HG02571 (cell line): Measurements from ENCODE around the gene RHBDF2.
"Not testable (repeated sequence)": the region's sequence is repeated elsewhere in the genome, so short reads cannot be mapped to it uniquely, and the experiment has no call there.

Experiments
- ATAC-seq: cut with Tn5 transposase; IDR thresholded peaks from one replicate; pipeline ENCODE4 v1.9.1; 2021; ENCODE audit warnings: mild to moderate bottlenecking, moderate library complexity; ENCODE audit not compliant: unreplicated experiment

RHBDF2 gene

DNA sequence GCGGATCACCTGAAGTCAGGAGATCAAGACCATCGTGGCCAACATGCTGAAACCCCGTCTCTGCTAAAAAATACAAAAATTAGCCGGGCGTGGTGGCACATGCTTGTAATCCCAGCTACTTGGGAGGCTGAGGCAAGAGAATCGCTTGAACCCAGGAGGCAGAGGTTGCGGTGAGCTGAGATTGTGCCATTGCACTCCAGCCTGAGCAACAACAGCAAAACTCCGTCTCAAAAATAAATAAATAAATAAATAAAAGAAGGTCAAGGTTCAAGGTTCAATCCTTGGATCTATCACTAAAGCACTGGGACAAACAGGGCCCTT is 24.2 kb upstream of the RHBDF2 start:
- ATAC-seq = not testable (repeated sequence)

DNA sequence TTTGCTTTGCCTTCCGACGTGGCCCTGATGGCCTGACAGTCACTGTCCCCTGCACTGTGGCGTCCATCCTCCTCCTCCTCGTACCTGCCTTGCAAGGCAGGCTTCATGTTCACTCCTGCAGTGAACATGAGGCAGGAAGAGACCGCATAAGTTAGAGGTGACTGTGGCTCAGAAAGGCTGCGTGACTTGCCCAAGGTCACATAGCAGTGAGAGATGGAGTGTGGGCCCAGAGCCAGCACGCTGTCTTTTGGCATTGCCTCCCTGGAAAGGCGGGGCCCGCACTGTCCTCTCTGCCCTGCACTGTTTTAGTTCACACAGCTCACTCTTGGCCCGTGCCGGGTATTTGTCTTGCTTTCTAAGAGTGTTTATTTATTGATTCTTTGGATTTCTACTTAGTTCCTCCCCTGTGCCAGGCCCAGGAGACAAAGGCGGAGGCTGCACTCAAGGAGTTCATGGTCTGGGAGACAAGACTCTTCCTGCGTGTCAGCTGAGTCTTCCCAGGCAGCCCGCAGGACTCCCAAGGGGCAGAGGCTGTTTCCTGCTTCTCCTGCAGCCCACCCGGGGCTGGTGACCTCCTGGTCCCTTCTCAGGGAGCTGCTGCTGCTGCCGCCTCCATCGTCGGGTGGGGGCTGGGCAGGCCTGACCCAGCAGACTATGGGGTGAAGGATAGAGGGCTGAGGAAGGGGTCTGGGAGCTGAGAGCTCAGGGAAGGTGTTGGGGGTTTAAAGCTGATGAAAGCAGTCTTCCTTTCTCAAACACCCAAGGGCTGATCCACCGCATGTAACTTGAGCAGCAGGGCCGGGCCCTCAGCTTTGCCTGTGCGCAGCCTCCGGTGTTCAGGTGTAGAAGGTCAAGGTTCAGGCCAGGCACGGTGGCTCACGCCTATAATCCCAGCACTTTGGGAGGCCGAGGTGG is 23.6 kb upstream of the RHBDF2 start:
- ATAC-seq = no peak

- ATAC-seq = no peak
These were observed 22.1 kb upstream of the RHBDF2 start for GRCh38 chr17:76523084-76524037.

GRCh38 chr17:76521683-76522082 is 20.5 kb upstream of the RHBDF2 start:
- ATAC-seq = not testable (repeated sequence)

DNA sequence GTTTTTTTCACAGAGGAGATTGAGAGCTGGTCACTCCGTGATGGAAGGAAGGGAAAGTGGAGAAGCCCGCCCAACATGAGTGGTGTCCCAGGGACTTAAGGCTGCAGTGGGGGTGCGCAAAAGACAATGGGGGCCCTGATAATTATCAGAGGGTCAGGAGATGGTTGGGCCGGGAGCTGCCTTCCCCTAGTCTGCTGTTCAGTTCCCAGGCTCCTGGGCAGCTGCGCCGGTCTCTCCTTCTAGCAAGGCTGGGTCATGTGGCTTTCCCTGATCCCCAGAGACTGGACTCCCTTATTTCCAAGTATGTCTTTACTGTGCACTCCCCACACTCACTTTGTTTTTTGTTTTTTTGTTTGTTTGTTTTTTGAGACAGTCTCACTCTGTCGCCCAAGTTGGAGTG is 20.0 kb upstream of the RHBDF2 start:
- ATAC-seq = no peak

DNA sequence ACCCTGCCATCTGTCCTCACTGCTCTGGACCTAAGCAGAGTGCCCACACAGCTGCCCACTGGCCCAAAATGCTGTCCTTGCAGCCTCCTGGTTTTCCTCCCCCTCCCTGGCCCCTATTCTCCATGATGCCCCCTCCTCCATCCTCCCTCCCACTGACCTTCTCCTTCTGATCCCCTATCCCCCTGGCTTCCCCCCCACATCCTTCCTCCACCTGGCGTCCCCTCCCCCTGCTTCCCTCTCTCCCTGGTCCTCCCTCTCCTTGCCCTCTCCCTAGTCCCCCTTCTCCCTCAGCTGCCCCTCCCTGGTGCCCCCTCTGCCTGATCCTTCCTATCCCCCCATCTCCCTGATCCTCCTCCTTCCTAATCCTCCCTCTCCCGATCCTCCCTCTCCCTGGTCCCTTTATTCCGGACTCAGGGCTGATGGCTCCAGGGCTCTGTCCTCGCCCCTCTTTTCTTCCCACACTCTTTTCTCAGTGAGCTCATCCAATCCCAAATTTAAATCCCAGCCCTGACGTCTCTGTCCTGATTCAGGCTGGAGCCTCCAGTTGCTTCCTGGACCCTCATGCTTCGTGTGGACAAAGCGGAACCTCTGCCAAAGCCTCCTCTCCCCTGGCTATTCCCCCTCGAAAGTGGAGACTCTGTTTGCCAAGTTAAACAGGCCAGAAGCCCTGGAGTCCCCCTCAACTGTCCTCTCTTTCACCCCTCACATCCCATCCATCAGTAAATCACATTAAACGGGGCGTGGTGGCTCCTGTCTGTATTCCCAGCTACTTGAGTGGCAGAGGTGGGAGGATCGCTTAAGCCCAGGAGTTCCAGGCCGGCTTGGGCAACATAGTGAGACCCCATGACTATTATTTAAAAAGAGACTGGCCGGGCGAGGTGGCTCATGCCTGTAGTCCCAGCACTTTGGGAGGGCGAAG is 18.1 kb upstream of the RHBDF2 start:
- no peak for ATAC-seq

DNA sequence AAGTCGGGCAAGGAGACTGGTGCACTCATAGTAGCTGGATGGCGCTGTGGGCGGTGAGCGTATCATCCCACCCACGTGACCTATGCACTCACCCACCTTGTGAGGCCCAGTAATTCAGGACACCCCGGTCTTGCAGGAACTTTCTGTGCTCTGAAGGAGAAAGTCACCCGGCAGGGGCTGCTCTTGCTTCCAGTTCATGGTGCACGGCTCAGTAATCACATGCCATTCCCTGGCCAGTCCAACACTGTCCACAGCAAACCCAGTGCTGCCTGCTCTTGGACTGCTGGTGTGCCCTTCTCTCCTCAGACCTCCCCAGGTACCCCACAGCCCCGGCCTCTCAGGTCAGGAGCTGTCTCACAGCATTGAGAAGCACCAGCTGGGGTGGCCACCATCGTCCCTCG is 16.4 kb upstream of the RHBDF2 start:
- no peak for ATAC-seq

GRCh38 chr17:76515274-76515949 is 14.2 kb upstream of the RHBDF2 start:
- no peak for ATAC-seq

DNA sequence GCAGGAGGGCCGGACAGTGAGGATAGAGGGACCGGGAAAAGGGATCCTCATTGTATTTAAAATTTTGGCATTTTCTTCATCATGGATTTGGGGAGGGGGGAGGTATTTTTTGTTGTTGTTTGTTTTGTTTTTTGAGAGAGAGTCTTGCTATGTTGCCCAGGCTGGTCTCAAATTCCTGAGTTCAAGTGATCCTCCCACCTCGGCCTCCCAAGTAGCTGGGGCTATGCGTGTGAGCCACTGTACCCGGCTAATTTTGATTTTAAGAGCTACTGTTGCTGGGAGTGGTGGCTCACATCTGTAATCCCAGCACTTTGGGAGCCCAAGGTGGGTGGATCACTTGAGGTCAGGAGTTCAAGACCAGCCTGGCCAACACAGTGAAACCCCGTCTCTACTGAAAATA is 13.1 kb upstream of the RHBDF2 start:
- ATAC-seq = not testable (repeated sequence)

GRCh38 chr17:76513306-76513692 is 12.1 kb upstream of the RHBDF2 start:
- no peak for ATAC-seq

GRCh38 chr17:76512366-76513305 is 11.4 kb upstream of the RHBDF2 start:
- no peak for ATAC-seq

DNA sequence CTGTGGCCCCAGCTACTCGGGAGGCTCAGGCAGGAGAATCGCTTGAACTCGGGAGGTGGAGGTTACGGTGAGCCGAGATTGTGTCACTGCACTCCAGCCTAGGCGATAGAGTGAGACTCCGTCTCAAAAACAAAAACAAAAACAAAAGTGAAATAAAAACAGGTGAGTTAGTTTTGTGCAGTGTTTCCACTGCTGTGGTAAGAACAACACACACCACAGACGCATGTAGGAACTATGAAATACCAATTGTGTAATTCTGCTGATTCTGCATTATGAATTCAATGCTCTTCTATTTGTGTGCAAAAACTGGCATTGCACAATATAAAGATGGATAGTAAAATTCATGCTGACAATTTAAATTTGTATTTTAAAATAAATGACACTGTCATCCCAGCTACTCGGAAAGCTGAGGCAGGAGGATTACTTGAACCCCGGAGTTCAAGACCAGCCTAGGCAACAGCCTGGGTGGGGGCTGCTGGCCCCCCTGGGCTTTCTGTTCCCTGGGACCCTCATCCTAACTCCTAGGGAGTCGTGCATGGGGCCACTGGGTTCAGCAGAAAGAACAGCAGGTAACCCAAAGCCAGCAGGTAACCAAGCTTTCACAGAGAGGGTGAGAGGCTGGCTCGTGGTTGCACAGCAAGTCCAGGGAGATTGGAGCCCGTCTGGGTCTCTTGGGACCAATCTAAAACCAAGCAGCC is 10.6 kb upstream of the RHBDF2 start:
- no peak for ATAC-seq

- no peak for ATAC-seq
These were observed 9.6 kb upstream of the RHBDF2 start for GRCh38 chr17:76510831-76511244.

DNA sequence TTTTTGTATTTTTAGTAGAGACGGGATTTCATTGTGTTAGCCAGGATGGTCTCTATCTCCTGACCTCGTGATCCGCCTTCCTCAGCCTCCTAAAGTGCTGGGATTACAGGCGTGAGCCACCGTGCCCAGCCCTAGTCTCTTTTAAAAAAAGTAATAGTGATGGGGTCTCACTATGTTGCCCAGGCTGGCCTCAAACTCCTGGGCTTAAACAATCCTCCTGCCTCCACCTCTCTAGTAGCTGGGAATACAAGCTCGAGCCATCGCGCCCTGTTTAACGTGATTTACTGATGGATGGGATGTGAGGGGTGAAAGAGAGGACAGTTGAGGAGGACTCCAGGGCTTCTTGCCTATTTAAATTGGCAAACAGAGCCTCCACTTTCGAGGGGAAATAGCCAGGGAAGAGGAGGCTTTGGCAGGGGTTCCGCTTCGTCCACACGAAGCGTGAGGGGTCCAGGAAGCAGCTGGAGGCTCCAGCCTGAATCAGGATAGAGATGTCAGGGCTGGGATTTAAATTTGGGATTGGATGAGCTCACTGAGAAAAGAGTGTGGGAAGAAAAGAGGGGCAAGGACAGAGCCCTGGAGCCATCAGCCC is 7.3 kb upstream of the RHBDF2 start:
- ATAC-seq = not testable (repeated sequence)

- ATAC-seq = no peak
These were observed 5.5 kb upstream of the RHBDF2 start for GRCh38 chr17:76506408-76507345.

- no peak for ATAC-seq
These were observed 2.9 kb upstream of the RHBDF2 start for GRCh38 chr17:76504117-76504516.
